Endometrial microvascular endothelial cells (primary cell): Measurements from ENCODE around the gene RRP15. TPM values are rescaled to one million over a fixed set of nuclear protein-coding genes. Genes with fewer than 3 reads are reported as not detected.
"Not testable (repeated sequence)": the region's sequence is repeated elsewhere in the genome, so short reads cannot be mapped to it uniquely, and the experiment has no call there.

ENCODE experiments used
- in situ Hi-C: cut with HindIII; loops from 2 replicates; pipeline ENCODE4 v1.10.0; 2017; ENCODE audit warnings: low sequenced_read_pairs, low pct_unique_long_range_greater_than_20kb; ENCODE audit errors: inconsistent ontology term
- total RNA-seq: library from RNA; depleted of rRNA; stranded (reverse); fragments of >200 nt; gene quantifications from one replicate; pipeline ENCODE4 v1.2.3, GENCODE V29; 2015; ENCODE audit errors: inconsistent ontology term

Gene RRP15
- total RNA-seq, 1 donor from 2014 or later, result 7.0 TPM

DNA sequence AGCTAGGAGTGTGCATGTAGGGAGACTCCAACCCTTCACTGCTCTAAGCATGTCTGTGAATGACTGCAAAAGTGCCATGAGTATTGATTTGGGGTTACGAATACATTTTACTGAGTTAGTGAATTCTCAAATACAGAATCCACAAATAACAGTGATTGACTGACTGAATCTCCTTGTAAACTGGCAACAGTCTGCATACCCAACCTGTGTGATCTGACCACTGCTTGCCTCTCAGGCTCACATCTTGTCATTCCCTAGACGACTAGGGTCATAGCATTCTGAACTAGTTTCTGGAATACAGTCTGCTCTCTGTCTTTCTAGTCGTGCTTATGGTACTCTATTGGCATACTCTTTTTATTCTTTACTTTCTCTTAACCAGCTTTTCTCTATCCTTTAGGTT, 7.4 kb downstream of the RRP15 start:
- in situ Hi-C loops, result no loop called here

DNA sequence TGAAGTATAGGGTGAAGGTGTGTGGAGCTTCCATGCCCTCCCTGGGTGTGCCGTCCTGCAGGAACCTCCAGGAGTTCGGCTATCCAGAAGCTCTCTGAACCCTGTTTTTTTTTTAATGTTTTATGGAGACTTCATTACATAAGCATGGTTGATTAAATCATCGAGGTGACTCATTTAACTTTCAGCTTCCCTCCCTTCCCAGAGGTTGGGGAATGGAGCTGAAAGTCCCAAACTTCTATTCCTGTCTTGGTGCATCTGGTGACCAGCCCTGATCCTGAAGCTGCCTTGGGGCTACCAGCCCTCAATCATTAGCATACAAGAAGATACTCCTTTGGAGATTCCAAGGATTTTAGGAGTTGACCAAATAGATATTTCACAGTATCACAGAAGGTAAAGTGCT, 9.5 kb downstream of the RRP15 start:
- in situ Hi-C loops, result no loop called here

DNA sequence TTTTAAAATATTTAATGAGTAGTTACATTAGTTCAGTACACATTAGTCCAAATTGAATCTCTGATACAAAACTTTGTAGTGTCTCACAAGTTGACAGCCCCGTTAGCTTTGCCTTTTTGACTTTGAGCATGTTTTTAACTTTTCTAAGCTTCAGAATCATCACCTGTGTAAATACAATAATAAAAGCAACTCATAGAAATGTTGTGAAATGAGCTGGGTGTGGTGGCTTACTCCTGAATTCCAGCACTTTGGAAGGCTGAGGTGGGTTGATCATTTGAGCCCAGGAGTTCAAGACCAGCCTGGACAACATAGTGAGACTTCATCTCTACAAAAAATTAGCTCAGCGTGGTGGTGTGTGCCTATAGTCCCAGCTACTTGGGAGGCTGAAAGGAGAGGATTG, 11.1 kb downstream of the RRP15 start:
- in situ Hi-C loops, result no loop called here

DNA sequence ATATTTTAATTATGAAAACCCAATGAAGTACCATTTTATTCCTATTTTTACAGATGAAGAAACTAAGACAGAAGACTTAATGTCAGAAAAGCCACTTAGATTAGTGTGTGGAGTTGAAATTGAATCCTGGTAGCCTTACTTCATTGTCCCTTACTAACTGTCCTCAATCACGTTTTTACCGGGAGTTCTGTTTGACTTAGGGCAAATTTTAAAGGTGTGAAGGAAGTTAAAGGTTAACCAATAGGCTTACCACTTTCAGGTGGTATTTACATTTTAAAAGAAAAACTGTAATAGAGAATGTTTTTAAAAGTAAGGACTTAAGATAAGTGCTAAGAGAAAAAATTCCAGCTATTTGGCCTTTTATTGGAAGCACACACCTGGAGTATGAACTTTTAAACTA, 12.4 kb downstream of the RRP15 start:
- in situ Hi-C loops, result no loop called here

DNA sequence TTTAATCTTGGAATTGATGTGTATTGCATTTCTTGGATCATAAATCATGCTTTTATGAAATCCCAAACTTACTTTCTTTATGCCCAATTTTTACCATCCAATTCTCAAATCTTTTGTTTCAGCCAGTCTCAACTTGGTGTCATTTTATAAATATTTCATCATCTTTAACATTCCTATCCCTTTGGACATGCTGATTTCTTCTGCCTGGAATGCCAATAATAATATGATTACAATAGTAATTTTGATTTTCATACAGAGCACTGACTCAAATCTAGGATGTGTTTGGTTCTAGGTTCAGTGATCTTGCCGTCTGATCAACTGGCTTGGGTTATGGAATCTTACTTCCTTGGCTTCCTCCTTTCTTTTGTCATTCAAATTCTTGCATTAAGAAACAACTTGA, 12.8 kb downstream of the RRP15 start:
- in situ Hi-C loops, result no loop called here

DNA sequence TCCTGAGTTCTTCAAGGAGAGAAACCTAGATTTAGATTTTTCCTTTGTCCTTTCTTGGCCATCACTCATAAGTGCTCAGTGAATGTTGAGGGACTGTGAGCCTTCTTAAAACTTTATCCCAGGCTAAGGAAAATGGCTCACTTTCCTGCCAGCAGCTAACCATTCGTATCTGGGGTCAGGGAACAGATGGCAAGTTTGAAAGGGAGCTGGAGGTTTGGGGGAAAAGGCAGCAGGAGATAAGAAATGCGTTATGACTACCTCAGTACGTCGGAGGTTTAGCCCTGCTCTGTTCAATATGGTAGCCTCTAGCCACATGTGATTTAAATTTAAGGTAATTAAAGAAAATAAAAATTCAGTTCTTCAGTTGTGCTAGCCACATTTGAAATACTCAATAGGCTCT, 13.3 kb downstream of the RRP15 start:
- in situ Hi-C loops, result no loop called here

DNA sequence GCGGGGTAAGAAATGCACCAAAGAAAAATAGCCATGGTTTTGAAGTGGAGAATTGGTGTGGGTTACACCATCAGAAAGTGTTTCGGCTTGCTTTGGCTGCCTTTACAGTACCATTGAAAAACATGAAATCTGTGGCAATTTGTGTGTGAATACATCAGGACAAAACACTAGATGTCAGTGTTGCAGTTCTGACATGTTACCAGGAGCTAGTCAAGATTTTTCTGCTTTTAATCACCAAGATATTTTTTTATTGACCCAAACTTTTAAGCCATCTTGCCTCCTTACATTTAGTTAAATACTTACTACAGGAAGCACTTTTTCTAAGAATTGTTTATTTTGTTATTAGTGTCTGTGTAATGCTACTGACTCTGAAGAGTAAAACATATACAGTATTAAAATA, 14.3 kb downstream of the RRP15 start:
- in situ Hi-C loops, result no loop called here

DNA sequence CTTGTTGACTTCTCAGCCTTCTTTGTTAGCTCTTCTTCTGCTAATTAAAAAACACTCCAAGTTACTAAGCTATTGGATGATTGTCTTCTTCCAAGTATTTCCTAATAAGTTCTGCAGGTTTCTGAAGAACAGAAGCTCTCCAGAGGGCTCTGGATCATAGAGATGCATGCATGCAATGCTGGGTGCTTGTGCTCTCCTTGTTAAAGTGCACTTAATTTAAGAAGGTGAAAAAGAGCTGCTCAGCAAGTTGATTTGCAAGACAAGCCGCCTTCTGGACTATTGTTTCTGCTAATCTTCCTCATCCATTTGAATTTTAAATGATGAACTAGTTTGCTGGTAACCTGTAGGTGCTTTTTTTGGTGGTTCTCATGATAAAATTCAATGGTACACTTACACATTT, 16.1 kb downstream of the RRP15 start:
- in situ Hi-C loops, result no loop called here

DNA sequence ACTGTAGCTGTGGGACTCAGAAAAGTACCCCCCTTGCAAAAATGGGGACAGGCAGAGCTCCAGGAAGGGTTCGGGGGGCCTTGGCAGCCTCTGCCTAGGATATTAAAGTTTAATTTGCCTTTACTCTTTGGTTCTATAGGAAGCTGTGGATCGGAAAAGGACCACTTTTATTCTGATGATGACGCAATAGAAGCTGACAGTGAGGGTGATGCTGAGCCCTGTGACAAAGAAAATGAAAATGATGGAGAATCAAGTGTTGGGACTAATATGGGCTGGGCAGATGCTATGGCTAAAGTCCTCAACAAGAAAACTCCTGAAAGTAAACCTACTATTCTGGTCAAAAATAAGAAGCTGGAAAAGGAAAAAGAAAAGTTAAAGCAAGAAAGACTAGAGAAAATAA, 17.1 kb downstream of the RRP15 start:
- in situ Hi-C loops, result no loop called here

DNA sequence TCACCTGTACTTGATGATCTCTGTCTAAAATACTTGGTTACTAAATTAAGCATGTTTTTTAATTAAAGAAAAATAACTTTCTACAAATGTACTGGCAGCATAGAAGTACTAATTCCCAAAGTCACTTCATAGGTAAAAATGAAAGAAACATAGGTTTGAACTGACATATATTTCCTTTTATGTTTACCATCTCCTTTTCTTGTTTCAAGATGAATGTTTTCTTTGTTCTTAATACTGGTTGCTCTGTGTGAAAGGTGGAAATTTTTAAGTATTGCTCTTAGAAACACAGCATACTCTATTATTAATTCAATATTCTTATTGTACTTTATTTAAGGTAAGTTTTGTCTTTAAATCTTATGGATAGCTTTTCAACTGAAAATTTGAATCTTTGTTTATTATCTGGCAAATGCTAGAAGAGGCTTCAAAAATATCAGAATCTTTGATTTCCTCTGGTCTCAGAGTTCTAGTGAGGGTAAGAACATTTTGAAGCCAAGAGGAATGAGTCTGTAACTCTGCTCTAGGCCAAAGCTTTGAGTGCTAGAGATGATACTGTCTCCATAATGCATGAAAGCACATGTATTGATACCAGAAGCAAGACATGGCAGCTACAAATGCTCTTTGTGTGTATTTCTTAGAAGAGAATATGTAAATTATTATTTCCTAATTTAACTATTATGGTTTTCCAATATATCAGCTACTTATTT, 18.2 kb downstream of the RRP15 start:
- in situ Hi-C loops, result no loop called here

DNA sequence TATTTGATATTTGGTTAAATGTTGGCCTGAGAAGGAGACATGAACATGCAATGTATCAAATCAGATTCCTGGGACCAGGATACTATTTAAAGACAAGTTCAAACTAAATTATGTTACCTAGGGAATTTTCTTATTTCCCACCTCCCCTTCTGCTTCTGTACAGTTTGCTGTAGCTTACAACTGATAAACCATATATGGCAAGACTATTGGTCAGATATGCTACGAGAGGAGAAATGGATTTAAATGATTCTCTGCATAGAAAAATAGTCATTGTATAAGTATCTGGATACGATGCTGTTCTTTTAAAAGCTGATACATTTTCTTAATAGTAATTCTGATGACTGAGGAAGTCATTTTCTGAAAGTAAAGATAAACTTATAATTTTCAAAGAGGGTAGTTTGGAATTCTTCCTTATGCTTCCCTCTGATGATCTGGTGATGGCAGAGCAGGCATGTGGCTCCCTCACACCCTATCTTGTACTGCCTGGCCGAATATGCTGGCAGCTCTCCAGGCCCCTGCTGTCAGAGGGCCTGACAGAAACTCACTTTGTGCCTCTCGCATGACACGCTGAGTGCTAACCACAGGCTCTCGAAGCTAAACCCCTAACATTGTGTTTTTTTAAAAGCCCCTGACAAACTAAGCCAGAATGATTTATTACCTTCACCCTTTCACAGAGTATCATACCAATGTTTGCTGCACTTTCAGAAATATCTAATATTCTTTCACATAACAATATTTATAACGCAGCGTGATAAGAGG, 19.4 kb downstream of the RRP15 start:
- in situ Hi-C loops, result no loop called here

DNA sequence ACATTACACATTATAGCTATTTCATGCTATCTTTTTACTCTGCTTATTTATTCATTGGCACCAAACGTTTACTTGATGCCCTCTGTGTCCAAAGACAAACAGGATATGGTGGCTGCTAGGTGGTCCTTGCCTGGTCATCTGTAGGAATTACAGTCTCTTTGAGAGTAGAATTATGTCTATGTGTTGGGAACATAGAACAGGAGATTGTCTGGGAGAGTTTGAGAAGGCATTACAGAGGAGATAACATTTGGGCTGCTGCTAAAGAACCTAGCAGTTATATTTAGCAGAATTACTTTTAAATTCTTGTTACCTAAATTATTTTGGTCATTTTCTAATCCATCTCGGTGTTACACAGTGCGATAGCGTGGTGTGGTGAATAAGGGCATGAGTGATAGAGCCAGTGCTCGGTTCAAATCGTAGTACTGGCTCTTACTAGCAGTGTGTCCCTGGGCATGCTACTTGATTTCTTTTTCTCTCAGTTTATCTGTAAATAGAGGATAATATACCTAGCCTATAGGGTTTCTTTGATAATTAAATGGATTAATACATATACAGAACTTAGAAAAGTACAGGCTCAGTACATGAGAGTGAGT, 20.5 kb downstream of the RRP15 start:
- in situ Hi-C loops, result no loop called here

DNA sequence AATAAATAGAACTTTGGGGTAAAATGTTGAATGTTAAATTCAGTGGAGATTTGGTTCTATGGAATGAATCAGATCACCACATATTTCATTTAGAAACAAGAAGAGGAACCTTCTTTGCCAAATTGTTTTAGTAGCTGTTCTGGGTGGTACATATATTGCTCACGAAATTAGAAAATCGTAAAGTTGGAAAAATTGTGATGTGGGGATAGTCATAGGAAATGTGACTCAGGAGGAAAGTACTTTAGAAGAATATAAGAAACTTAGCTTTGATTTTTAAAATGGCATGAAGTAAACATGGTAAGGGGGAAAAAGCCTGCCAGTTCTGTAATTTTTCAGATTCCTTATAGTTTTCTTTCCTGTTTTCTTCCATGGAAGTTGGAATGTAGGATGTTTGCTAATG, 27.4 kb downstream of the RRP15 start:
- in situ Hi-C loops, result no loop called here

DNA sequence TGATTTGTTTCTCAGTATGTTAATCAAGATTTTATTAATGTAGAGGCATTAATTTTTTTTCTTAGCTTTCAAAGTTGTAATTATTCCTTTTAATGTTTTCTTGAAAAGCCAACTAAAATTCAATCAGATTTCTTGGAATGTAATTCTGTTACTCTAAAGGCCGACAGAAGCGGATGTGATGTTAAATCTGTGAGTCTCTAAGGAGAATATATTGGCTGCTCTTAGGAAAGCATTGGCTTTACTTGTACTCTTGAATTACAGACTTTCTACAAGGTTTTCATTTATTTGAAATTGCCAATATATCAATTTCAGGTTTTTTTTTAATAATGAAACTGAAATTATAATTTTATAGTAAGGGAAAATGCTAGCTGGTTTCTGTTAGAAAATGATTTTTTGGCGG, 29.2 kb downstream of the RRP15 start:
- in situ Hi-C loops, result no loop called here

DNA sequence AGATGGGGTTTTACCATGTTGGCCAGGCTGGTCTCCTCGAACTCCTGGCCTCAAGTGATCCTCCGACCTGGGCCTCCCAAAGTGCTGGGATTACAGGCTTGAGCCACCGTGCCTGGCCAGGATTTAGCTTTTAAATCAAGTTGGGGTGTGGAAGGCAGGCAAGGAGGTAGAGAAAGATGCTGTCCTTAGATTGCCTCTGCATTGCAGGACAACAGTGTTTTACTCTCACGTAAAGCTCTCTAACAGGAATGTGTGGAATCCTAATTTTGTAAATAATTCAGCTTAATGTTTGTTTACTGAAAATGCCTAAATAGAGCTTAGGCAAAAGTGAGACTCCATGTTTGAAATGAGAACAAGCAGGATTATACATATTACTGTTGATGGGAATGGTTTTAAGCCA, 30.5 kb downstream of the RRP15 start:
- in situ Hi-C loops, result no loop called here

DNA sequence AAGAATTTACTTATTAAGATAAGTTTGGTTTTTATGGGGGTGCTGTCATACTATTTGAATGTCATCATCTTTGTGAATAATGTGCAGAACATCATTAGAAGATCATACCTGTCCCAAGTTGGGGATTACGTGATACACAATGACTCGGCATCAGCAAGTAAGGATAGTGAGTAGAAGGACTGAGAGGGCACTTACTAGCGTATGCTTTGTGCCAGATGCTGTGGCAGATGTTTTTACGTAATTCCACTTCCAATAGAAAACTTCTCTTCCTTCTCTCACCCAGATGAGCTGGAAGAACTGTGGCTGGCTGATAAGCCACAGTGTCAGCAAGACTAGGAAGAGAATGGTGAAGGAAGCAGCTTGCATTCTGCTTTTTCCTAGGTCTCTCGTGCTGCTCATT, 32.0 kb downstream of the RRP15 start:
- in situ Hi-C loops, result no loop called here

DNA sequence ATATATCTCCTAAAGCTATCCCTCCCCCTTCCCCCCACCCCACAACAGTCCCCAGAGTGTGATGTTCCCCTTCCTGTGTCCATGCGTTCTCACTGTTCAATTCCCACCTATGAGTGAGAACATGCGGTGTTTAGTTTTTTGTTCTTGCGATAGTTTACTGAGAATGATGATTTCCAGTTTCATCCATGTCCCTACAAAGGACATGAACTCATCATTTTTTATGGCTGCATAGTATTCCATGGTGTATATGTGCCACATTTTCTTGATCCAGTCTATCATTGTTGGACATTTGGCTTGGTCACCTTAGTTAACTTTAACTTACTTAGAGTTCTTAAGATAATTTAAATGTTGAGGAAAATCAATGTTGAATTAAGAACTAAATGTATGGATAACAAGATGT, 35.1 kb downstream of the RRP15 start:
- in situ Hi-C loops, result not testable (repeated sequence)

DNA sequence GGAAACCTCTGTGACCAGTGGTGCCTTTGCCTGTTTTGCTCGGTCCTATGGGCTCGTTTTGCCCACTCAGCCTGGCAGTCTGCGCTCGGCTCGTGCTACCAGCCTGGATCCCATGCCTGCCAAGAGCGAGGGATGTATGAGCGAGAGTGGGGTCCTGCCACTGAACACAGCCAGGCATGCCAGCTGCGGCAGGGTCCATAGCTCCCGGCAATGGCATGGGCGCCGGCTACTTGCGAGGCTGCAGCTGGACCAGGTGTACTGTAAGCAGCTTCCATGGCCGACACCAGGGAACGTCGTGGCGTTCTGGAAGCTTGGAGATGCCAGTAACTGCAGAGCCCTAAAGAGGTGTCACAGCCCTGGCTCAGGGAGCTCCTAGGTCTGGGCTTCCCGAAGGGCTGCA, 37.7 kb downstream of the RRP15 start:
- in situ Hi-C loops, result no loop called here

DNA sequence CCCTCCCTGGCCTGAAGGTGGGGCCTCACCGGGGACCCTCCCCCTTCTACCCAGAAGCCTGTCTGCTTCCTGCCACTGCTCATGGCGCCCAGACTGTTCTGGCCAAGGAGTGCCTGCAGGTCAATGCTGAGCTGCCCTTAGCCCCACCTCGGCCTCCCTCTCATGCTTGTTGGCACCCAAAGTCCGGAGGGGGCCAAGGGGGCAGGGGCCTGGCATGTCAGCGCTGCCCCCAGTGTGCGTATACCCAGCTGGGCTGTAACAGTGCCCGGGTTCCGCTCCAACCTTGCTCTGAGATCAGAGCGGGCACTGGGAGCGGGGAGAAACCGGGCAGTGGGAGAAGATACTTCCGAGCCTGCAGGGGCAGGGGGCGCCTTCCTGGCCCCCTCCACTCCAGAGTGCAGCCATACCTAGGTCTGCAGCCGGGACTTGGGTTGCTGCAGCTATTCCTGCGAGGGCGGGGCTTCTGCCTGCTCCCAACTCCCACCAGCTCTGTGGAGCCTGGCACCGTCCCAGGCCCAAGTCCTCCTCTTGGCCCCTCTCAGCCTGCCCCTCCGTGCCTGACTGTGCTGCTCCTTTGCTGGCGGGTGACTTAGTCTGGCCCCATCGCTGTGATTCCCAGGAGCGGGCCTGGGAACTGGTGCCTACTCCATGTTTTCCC, 38.6 kb downstream of the RRP15 start:
- in situ Hi-C loops, result no loop called here

DNA sequence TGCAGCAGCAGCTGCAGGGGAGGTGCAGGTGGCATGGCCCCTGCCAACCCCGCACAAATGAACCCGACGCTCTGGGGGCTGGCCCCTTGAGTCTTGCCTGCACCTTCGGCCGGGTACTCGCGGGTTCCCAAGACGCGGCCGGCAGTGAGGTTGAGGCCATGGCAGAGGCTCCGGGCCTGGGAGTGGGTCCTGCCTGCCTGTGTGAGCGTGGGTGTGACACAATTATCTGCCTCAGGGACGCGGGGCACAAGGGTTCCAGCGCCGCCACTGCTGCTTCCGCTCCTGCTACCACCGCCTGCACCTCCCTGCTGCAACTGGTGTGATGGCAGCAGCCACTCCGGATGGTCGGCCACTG, 39.1 kb downstream of the RRP15 start:
- in situ Hi-C loops, result no loop called here
